Left hindlimb (tissue), 1 donor: ENCODE measurements around the gene GNAL.

Experiments
- DNase-seq: peaks from one replicate; pipeline ENCODE4 v3.0.0-alpha.2; 2018

Gene GNAL

GRCh38 chr18:11923450-11923849 is 234.4 kb downstream of the GNAL start:
- no peak for DNase-seq

DNA sequence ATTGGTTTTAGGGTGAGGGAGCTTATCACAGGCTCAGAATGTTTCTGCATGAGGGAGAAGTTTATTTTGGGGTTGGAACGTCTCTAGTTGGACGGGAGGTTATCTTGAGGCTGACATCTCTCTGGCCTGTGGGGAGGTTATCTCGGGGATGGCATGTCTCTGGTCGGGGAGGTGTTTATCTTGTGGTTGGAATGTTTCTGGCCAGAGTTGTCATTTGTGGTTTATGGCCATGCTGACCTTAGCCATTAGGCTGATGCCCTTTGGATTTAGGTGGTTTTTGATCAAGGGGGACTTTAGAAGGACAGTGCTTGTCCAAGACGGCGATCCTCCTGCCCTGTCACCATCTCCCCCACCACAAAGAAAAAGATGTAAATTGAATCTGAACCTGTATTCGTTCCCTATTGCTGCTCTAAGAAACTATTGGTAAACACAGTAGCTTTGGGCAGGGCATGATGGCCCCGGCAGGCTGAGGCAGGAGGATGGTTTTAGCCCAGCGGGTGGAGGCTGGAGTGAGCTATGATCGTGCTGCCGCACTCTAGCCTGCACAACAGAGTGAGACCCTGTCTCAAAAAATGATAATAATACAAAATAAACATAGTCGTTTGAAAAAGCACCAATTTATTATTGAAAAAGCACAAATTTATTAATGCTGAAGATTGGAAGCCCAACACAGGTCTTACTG is 236.9 kb downstream of the GNAL start:
- DNase-seq: no peak

- DNase-seq: no peak
These were observed 238.4 kb downstream of the GNAL start for GRCh38 chr18:11927497-11927896.

DNA sequence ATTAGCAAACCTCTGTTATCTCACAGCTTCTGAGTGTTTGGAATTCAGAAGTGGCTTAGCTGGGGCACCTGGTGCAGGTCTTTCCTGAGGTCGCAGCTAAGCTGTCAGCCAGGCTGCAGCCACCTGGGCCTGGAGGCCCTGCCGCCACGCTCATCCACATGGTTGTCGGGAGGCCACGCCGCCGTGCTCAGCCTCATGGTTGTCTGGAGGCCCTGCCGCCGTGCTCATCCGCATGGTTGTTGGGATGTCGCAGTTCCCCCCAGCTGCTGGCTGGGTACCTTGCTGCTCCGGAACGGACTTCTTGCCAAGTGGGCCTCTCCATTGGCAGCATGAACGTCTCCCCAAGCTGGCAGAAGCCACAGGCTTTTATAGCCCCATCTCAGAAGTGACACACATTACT is 243.3 kb downstream of the GNAL start:
- DNase-seq: no peak
